Activated CD8-positive, alpha-beta memory T cell treated with anti-CD3 and anti-CD28 coated beads for 1 hour (primary cell): ENCODE data around the gene LIFR.

ENCODE experiments used
- DNase-seq, 2 donors: peaks; one replicate each; pipeline ENCODE4 v3.0.0-alpha.2; 2020; ENCODE audit warnings: low read depth in 1 of 2; ENCODE audit errors: extremely low read depth in 1 of 2

LIFR gene

GRCh38 chr5:38446029-38446522 lies 110.4 kb downstream of the LIFR start:
- no peak for DNase-seq

- no peak for DNase-seq
Observed at GRCh38 chr5:38445374-38446028, 110.9 kb downstream of the LIFR start.

DNA sequence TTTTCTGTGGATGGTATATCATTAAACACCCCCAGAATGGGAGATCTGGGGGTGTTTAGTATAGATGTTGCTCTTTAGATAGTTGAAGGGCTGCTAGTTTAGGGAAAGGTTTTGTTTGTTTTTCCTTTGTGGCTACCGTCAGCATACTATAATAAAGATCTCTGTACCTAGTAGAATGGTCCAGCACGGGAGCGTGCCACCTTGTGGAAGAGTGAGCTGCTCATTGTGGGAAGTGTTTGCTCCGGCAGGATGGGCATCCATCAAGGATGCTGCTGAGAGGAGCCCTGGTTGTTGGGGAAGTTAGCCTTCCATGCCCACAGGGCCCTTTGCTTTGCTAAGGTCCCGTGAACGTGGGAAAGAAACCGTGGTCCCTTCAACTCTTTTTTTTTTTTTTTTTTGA lies 113.1 kb downstream of the LIFR start:
- no peak for DNase-seq

GRCh38 chr5:38442247-38442573 lies 114.2 kb downstream of the LIFR start:
- no peak for DNase-seq

- DNase-seq = peak; percentile 50 to 65
Observed at GRCh38 chr5:38441453-38442246, 114.8 kb downstream of the LIFR start.

GRCh38 chr5:38438757-38439156 lies 117.7 kb downstream of the LIFR start:
- DNase-seq = no peak

GRCh38 chr5:38434966-38435705 lies 121.3 kb downstream of the LIFR start:
- DNase-seq = no peak

GRCh38 chr5:38433160-38433861 lies 123.1 kb downstream of the LIFR start:
- DNase-seq = no peak

- no peak for DNase-seq
Observed at GRCh38 chr5:38431242-38431853, 125.1 kb downstream of the LIFR start.

DNA sequence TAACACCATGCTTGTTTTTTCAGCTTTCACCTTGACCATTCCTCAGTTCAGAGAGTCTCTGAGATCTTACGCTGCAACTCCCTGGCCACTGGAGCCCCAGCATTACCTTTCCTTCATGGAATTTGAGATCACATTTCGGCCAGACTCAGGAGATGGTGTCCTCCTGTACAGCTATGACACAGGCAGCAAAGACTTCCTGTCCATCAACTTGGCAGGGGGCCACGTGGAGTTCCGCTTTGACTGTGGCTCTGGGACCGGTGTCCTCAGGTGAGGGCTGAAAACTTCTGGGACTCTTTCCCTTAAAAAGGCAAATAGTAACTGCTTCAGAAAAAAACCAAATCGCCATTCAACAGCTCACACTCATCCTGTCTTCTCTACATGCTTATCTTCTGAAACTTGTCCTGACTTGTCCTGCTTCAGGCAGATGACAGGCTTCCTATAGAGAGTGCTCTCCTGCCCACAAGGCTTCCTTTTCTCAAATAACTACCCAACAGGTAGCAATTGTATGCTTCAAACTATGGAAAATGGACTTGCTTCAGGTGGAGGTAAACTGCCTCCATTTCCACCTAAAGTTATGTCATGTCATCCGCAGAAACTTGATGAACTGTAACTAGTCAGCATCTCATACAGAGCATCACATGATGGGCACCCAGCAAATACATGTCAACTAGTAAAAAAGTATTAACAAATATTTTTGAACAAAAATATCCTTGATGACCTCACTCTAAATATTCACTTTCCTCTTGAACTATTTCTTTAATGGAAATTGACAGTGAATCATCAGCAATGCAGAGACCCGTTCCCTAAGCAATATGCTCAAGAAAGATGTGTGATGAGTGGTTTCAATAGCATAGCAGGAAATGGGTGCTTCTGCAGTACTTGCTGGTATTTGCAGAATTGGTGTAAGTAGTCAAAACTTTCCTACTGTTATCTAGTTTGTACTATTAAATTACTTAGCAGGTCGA lies 129.2 kb downstream of the LIFR start:
- DNase-seq = no peak

- DNase-seq = no peak
Observed at GRCh38 chr5:38426490-38426889, 130.0 kb downstream of the LIFR start.
